GM19099 (cell line): Measurements from ENCODE around the gene HSPA8.

Source experiments
- POLR2A ChIP-seq: IDR thresholded peaks from 3 replicates; pipeline ENCODE4 v1.6.1; 2011; ENCODE audit warnings: low read depth; ENCODE audit not compliant: insufficient read length; ENCODE audit errors: extremely low read depth

Gene HSPA8

GRCh38 chr11:123076484-123076883, 14.5 kb upstream of the HSPA8 start:
- no peak for TF ChIP-seq POLR2A

GRCh38 chr11:123073343-123074057, 11.6 kb upstream of the HSPA8 start:
- TF ChIP-seq POLR2A = no peak

DNA sequence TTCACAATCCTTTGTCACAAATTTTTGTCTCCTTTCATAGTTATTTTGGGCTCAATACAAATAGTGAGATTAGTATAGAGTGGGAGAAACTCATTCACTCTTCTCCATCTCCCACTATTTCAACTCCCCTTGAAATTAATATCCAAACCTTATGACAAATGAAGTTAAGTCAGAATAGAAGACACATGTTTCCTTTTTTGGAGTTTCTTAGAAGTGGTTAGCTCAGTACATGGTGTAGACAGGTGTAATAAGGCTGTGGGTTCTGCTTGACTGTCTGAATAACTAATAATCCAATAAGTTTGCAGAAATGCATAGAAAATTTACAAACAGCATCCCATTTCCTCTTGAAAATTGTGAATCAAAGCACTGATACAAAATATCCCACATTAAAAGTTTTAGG, 10.8 kb upstream of the HSPA8 start:
- no peak for TF ChIP-seq POLR2A

GRCh38 chr11:123072332-123072761, 10.4 kb upstream of the HSPA8 start:
- no peak for TF ChIP-seq POLR2A

DNA sequence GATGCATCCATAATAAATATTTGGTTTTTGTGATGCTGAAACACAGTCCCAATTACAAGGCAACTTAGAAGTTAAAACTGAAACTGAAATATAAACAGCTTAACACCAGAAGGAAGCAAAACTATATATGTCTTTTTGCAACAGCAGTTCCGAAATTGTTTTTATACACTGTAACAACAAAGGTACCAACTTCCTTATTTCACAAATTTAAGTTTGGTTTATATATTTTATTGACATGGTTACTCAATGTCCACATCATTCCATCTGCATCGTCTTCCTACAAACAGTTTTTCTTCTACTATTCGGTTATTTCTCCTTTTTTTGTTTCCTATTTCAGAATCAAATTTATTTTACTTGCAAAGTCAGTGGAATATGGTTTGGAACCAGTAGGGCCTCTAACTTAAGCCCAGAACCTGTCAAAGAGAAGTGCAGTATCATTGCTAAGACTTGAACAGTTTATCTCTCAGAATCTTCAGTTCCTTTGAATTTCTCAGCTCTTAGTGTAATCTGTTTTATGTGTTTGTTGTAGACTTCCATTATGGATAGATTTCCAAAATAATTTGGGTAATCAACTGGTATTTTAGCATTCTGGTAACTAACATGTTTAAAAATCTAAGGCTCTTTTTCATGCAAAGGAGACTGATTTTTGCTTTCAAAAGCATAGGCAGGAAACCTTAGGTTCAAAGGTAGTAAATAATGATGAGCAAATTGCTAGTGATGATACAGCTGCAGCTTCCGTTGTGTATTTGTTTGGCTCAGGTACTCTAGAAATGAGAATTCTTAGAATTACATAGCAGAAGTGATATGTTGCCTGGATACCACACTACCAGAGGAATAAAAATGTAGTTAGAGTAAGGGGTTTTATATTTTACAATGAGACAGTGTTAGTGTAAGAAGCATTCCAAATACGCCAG, 8.2 kb upstream of the HSPA8 start:
- TF ChIP-seq POLR2A = no peak

DNA sequence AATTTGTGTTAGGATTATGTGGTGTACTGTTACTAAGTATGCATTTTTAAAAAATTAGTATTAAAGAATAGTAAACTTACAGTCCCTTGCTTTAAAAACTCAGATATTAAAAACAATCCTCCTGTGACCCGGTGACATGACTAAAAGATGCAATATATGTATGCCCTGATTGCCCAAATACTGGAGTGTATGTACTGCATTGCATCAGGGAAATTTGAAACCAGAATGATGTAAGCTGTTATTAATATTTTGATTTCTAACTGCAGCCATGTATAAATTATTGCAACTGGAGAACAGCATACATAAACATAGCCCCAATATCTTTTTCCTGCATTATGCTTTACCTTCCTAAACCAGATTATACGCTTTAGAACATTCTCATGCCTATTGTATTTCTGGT, 3.7 kb upstream of the HSPA8 start:
- no peak for TF ChIP-seq POLR2A

DNA sequence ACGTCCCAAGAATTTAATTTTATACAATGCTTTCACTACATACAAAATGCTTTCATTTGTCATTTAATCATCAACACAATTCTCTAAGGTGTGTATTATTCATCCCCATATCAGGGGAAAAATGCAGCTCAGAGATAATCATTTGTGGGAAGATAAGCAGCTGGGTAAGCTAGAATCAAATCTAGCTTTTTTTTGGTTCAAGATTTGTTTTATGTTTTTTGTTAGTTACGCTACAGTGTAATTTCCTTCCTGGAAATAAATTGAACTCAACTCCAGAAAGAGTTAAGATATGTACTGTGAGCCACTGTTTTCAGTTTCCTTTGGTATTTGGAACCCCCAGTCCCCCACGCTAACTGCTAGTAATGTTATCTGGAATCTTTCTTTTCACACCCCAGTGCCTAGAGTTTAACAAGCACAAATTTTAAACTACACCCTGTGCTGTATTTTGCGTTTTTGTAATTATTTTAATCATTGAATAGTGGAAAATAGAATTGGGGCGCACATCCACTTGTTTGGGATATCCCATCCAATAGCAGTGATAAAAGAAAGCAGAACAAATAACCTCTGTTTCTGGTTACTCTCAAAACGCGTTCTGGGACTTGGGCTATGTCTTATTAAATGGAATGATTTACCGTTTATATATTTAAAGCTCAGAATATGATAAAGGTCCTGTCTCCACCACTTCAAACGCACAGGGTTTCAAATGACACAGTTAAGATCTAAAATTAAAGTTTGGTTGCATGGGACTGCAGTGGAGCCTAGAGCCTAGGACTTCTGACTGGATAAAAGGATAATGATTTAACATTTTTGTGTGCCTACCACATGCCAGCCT, 2.1 kb upstream of the HSPA8 start:
- no peak for TF ChIP-seq POLR2A

- no peak for TF ChIP-seq POLR2A
Measured at GRCh38 chr11:123062892-123063825, 1.2 kb upstream of the HSPA8 start.

DNA sequence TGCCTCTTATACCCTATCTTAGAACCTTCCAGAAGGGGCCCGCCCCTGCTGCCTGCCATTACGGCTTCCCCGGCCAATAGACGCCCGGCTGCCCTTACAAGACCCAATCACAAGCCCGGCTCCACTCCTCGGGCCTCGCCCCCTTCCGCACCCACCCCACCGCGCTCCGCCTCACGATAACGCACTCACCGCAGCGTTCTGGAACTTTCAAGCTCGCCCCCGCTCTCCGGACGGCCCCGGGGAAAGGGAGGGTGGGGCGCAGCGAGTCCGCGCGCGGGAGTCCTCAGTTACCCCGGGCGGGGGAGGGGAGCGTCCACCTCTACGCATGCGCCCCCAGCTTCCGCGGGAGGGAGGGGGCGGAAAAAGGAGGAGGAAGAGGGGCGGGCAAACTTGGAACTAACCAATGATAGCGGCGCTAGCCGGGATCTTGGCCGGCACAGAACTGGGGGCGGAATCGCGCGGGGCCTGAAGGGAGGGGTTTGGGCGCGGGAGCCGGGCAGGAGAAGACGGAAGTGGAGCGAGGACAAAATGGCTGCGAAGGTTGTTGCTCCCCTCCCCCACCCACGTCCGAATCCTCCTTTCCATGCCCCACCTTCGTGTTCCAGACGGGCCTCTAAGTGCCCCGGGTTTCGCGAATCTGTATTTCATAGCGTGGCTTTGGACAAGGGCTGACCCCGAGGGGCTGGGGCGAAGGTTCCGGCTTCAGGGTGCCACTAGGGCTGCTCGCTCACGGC, 389 bp upstream of the HSPA8 start:
- TF ChIP-seq POLR2A = peak; percentile 16

DNA sequence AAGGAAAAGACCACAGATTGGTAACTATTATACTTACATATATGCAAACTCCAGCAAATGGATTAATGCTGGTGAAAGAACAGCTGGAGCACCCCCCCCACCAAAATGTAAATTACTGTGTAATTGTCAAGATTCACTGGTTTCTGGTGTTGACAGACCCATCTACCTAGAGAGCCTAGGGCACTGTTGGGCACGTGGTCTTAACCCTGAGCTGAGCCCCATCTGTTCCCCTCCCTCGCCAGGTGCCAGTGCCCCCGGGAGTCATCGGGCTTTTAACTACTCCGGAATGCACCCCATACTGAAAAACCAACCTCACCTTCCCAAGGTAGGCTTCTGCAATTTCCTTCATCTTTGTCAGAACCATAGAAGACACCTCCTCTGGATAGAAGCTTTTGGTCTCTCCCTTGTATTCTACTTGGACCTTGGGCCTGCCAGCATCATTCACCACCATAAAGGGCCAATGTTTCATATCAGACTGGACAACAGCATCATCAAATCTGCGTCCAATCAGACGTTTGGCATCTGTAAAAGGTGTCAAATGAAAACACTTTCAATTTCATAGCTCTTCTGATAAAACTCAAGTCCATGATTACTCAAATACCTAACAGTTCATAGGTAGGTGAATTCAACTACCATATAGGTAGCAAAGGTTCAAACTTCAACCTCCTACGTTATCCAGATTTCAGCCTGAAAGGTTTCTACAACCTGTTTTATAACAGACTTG, 1.5 kb downstream of the HSPA8 start:
- TF ChIP-seq POLR2A = no peak

DNA sequence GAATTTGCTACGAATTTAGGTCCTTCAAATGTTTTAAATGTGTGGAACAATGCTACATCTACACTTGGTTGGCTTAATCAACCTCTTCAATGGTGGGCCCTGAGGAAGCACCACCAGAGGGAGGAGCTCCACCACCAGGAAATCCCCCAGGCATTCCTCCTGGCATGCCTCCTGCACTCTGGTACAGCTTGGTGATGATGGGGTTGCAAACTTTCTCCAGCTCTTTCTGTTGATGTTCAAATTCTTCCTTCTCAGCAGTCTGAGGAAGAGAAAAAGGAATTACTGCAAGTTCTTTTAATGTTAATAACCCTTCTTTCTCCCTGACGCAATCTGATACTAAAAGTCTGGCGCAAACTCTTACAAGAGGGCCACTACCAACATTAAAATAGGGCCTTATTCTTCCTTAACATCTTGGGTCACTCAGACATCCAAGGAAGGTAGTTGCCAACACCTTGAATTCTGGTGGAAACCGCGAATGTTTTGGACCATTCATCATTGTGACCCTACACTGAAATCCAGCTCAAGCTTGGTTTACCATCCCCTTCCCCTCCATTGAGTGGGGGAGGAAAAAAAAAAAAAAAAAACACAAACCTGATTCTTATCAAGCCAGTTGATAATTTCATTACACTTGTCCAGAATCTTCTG, 4.2 kb downstream of the HSPA8 start:
- no peak for TF ChIP-seq POLR2A

- TF ChIP-seq POLR2A = peak; percentile 50
Measured at GRCh38 chr11:123056835-123057491, 5.0 kb downstream of the HSPA8 start.

- TF ChIP-seq POLR2A = peak; percentile 39
Measured at GRCh38 chr11:123055191-123055901, 6.6 kb downstream of the HSPA8 start.
